GM19025 (cell line): ENCODE measurements around the gene KYAT1.

Experiments
- ATAC-seq: cut with Tn5 transposase; IDR thresholded peaks from one replicate; pipeline ENCODE4 v1.9.1; 2021; ENCODE audit warnings: mild to moderate bottlenecking, low read depth, moderate library complexity; ENCODE audit not compliant: unreplicated experiment

Gene KYAT1

DNA sequence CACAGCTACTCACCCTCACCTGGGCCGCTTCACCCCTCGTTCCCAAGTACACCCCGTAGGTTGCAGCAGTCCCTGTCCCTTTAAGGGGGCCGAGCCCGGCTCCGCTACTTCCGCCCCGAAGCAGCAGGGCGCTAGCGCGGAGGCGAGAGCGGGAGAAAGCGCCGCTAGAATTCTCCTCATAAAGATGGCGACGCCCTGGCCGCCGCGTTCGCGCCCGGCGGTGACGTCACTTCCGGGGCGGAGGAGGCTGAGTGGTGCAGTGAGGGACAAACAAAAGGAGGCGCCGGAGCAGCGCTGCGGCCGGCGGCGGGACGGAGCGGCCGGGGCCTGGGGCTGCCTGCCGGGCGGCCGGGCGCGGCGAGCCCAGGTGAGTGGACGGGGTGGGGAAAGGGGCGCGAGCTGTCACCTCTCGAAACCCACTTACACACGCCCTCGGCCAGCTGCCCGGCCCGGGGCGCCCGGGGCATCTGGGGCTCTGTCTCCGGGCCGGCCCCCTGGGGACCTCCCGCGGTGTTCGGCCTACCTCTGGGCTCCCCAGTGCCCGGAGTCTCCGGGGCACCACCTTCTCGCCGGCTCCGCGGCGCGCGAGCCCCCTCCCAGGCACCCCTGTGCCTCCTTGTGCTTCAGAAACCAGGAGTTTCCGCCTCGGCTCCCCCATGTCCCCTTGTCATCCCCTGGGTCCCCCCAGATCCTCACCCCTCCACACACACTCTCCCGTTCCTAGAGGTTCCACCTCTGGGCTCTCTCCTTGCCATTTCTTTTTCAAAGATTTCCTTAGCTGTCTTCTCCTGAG is at the start of gene KYAT1, which contains the start of gene LRRC8A:
Gene KYAT1 (minus strand): TSS at position 67 of the 793 bp plus-strand sequence. CDS start 36,545 bp downstream, outside the sequence.
Gene LRRC8A (plus strand): TSS at position 250 of the 793 bp plus-strand sequence. CDS start 25,032 bp downstream, outside the sequence.
- ATAC-seq, result peak; percentile 89

DNA sequence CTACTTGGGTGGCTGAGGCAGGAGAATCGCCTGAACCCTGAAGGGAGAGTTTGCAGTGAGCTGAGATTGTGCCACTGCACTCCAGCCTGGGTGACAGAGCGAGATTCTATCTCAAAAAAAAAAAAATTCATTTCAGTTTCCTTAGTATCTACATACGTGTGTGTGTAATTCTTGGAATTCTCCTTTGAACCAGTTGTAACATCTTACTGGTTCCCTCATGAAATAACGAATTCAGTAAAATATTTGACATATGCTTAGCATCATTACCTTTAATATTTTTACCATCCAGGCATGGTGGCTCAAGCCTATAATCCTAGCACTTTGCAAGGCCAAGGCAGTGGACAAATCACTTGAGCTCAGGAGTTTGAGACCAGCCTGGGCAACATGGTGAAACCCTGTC is 47.8 kb upstream of the KYAT1 start:
- ATAC-seq, result no peak

DNA sequence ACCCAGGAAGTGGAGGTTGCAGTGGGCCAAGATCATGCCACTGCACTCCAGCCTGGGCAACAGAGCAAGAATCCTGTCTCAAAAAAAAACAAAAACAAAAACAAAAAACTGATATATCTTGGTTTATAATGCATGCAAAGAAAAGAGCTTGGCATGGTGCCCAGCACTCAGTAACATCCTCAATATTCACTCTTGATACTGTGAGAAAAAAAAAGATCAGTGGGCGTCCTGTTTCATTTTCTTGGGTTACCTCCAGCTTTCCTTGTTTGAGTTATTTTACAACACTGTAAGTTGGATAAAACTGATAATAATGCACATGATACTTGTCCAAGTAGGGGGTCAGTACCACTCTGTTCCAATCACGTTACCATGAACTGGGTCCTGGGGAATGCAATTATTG is 46.9 kb upstream of the KYAT1 start:
- ATAC-seq, result no peak

DNA sequence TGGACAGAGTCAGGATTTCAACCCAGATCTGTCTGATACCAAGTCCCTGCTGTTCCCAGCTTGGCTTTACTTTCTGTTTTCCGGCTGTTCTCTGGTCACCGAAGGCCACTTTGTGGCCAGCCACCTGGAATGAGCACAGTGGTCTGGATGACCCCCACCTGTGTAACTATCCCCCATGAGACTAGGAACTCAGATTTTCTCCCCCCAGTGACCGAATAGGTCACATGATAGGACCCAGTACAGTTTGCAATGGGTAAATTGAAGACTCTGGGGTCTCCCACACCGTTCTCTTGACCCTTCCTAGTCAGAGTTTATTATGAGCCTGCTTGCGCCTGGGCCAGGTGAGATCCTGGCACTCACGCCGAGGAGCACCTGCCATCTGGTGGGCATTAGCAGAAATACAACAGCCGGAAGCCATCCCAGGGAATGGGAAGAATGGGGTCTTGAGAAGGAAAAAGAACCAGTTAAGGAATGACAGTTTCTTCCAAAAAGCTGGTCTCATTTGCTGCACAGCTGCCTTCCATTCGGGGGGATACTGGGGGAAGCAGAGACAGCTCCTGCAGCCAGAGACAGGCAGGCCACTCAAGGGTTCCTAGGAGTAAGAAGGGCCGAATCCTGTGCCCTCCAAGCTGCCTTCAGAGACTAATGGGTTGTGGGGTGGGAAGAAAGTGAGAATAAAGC is 46.1 kb upstream of the KYAT1 start:
- no peak for ATAC-seq

DNA sequence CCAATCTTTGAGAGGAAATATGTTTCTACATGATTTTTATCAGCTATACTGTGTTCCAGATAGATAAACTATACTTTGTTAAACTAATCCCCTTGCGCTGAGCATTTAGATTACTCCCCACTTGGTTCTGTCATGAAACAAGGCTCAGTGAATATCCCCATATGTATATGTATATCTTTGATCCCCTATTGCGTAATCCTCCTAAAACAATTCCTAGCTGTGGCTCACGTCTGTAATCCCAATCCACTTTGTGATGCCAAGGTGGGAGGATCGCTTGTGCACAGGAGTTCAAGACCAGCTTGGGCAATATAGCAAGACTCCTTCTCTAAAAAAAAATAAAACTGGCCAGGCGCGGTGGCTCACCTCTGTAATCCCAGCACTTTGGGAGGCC is 41.7 kb upstream of the KYAT1 start:
- ATAC-seq, result no peak

DNA sequence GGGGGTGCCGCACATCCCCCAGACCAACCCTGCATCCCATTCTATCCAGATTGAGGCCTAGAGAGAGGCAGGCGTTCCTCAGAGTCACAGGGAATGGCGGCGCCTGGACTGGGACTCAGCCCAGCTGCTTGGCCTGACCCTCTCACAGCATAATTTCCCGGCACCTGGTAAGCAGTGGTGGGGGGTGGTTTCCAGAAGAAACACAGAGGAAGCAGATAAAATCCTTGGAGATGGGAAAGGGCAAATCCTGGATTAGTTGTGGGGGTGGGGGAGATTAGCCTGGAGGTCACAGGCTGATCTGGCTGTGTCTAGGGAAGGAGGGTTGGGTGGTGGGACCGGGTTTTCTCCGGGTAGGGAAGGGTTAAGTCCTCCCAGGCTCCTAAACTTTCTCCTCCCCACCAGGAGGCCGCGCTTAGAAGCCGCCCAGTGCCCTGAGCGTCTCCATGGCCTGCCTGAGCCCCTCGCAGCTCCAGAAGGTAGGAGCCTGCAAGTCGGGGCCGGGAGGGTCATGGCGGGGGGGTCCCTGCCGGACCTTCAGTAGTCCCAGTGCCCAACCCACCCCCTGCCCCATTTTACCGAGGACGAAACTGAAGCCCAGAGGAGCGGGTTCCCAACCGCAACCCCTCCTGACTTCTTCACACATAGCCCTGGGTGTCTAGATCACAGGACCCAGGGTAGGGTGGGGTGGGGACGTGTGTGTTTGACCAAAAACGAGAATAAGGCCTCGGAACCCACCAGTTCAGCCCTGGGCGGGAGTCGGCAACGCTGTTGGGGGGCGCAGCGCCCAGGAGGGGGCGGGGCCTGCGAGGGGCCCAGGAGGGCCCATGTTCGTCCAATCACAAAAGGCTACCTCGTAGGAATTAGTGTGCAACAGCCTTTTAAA is 40.4 kb upstream of the KYAT1 start:
- ATAC-seq, result no peak

DNA sequence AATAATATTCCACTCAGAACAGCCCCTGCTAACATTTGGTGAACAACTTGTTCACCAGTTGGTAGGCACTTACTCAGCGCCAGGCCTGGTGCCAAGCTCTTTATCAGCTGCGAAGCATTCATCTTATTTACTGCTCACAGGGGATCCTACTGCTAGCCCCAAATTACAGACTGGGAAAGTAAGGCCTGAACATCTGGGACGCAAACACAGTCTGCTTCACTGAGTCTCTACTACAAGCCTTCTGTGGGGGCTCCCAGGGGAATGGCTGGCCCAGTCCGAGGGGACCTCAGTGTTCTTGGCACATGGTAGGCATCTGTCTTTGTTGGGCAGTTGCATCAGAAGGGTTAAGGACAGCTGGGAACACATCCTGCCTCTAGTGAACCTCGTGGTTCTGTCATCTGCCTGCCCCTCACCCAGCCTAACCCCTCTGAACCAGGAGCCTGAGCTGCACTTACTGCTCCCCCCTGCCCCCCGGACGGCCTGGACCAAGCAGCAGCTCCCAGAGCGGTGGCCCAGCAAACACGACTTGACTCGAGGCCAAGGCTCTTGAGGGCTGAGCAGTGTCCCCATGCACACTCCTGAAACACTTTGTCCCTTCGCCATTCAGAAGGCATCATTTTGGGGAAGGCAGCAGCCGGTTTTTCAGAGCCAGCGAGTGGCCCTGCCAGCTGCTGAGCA is 38.8 kb upstream of the KYAT1 start, which contains the start of gene PHYHD1:
Gene PHYHD1 (plus strand): TSS at position 602 of the 678 bp plus-strand sequence. CDS start 1,342 bp downstream, outside the sequence.
- no peak for ATAC-seq

DNA sequence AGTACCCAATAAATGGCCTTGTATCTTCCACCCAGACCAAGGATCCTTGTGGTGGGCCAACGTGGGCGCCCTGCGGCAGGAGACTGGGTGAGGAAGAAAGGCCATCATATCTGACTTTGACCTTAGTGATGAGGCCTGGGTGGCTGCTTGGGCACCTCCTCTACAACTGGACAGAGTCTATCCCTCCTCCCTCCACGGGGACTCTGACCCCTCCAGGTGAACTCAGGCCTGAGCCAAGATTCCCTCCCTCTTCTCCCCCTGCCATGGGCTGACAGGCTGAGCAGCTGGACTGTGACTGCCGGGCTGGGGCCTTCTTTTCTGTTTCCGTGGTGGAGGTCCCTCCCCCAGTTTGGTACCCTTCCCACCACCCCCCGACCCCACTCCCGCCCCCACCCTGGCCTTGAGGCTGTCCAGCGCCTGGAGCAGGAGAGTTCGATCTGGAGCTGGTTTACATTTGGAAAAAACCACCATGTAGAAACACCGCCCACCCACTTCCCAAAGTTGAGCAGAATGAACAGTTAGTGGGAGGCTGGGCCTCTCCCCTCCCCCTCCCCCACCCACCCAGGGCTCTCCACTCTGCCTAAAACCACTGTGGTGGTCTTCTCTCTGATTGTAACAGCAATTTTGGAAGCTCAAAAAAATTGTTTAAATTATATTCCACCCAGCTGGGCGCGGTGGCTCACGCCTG is 37.8 kb upstream of the KYAT1 start:
- no peak for ATAC-seq

DNA sequence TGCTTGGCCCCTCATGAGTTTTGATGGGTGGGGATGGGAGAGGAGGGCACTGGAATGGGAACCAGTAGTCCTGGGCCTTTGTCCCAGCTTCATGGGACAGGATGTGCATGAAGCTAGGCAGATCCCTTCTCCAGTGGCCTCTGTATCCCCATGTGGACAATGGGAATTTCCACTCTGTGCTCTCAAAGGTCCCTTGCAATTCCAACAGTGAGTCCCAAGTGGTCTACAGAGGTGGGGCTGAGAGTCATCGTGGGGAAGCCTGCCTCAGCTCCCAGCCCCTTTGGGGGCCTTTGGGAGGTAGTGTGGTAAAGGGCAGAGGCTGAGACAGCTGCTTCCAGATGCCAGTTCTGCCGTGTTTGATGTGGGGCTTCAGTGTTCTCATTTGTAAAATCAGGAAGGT is 37.2 kb upstream of the KYAT1 start:
- ATAC-seq, result no peak

DNA sequence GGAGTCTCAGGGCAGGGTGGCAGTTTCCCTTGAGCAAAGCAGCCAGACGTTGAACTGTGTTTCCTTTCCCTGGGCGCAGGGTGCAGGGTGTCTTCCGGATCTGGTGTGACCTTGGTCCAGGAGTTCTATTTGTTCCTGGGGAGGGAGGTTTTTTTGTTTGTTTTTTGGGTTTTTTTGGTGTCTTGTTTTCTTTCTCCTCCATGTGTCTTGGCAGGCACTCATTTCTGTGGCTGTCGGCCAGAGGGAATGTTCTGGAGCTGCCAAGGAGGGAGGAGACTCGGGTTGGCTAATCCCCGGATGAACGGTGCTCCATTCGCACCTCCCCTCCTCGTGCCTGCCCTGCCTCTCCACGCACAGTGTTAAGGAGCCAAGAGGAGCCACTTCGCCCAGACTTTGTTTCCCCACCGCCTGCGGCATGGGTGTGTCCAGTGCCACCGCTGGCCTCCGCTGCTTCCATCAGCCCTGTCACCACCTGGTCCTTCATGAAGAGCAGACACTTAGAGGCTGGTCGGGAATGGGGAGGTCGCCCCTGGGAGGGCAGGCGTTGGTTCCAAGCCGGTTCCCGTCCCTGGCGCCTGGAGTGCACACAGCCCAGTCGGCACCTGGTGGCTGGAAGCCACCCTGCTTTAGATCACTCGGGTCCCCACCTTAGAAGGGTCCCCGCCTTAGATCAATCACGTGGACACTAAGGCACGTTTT is 35.5 kb upstream of the KYAT1 start:
- ATAC-seq, result no peak

DNA sequence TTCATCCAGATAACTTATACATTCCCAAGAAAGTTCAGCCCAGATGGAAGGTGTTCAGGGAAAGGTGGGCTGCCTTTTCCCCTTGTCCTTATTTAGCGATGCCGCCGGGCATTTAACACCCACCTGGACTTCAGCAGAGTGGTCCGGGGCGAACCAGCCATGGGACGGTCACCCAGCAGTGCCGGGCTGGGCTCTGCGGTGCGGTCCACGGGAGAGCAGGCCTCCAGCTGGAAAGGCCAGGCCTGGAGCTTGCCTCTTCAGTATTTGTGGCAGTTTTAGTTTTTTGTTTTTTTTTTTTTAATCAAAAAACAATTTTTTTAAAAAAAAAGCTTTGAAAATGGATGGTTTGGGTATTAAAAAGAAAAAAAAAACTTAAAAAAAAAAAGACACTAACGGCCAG is 35.0 kb upstream of the KYAT1 start:
- no peak for ATAC-seq

DNA sequence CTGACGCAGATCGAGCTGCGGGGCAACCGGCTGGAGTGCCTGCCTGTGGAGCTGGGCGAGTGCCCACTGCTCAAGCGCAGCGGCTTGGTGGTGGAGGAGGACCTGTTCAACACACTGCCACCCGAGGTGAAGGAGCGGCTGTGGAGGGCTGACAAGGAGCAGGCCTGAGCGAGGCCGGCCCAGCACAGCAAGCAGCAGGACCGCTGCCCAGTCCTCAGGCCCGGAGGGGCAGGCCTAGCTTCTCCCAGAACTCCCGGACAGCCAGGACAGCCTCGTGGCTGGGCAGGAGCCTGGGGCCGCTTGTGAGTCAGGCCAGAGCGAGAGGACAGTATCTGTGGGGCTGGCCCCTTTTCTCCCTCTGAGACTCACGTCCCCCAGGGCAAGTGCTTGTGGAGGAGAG is 34.5 kb upstream of the KYAT1 start:
- no peak for ATAC-seq

DNA sequence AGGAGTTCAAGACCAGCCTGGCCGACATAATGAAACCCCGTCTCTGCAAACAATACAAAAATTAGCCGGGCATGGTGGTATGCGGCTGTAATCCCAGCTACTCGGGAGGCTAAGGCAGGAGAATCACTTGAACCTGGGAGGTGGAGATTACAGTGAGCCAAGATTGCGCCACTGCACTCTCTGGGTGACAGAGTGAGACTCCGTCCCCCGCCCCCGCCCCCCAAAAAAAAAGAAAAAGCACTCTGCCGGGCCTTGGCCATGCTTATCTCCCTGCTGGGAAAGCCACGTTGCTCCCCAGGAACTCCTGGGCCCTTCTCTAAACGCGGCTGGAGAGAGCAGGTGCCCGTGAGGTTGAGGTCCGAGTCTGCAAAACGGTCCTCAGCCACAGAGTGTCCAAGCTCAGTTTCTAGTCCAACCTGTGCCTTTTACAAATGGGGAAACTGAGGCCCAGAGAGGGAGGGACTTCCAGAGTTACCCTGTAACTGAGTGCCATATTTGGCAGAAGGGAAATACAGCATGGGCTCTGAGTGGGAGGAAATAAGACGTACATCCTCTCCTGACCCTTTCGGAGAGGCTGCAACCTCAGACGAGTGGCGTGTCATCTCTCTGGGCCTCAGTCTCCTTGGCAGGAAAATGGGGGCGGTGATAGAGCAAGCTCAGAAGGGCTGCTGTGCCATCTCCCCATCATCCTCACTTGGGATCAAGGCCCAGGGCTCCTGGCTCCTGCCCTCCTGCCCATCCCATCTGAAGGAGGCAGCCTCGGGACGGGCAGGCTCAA is 32.4 kb upstream of the KYAT1 start:
- ATAC-seq, result no peak

DNA sequence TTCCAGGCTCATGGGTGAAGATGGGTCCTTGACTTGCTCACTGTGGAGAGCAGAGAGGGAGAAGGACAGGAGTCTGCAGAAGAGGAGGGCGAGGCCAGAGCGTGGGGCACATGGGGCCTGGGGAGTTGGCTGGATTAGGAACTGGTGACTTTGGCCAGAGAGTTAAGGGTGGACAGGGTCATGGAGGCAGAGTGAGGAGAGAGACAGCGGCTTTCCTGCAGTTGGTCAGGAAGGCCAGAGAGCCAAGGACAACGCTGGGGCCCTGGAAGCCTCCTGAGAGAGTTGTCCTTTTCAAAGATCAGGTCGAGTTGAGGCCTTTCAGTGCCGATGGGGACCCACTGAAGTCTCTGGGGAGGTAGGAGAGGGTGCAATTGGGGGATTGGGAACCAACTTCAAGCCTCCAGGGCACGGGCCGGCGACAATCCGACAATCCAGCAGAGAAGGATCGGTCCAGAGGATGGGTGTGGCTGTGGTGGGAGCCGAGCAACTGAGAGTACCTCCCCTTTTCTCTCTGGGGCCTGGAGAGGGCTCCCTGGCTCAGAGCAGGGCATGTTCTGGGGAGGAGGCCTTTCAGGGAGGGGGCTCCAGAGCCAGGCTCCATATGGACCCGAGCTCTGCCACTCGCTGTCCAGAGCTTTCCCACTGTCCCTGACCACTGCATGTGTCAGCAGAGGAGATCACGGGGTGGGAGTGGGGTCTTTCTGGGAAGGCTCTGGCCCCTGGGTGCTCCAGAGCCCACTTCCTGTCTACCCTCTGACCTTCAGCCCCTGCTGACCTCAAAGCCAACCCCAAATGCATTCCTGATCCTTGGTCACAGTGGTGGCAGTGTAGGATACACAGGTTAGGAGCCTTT is 31.5 kb upstream of the KYAT1 start:
- ATAC-seq, result no peak

DNA sequence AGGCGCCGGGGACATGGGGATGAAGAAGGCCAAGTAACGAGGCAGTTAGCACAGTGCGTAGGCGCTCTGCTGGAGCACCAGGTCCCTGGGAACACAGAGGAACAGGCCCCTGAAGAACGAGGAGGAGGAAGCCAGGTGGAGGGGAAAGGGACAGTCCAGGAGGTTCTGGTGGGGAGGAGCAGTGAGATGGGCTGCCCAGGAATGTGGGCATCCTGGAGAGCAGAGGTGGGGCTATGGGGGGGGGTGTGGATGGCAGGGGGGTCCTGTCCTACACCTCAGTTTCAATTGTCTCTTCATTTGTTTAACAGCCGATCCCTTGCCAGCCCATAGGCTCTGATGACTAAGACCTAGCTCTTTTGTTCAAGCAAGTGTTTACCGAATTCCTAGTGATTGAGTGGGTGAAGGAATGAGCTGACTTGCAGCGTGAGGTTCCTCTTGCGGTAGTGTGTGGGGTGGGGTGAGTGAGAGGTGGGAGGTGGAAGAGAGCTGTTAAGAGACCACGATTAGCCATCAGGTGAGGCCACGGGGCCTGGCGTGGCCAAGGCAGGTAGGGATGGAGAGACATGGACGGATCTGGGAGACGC is 30.6 kb upstream of the KYAT1 start:
- no peak for ATAC-seq

DNA sequence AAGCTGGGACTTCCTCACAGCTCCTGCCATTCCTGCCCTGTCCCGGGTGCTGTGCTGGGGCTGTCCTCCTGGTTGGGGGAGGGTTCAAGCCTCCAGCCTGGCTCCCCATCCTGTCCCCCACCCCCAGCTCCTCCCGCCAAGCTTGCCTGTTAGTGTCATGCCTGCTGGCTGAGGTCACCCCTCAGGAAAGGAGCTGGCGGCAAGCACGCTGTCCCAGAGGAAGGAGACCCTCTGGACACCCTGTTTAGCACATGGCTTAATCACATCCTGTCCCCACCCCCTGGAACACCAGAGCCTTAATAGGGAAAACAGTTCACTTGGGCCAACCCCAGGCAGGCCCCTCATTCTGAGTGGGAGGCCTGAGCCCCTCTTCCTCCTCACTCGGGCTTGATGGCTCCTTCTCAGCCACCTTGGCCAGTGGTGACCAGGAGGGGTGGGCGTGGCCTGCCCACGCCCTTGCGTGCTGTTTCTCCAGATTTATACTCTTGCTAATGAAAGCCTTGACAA is 29.8 kb upstream of the KYAT1 start:
- ATAC-seq, result no peak

DNA sequence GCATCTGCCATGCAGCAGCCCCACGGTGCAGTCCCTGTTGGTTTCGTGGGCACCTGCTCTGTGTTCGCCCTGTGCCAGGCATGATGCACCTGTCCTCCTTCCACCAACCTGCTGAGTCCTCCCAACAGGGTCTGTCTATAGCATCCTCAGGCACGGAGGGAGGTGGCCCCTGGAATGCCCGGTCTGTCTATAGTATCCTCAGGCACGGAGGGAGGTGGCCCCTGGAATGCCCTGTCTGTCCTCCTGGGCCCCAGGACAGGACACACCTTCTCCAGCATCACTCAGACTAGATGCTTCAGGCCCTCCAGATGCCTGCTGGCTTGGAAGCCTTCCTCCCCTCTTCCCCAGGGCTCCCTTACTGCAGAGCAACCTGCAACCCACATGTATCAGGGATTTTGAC is 29.2 kb upstream of the KYAT1 start:
- ATAC-seq, result no peak
